GM03348 (cell line): ENCODE data around the gene NR3C1.

Source experiments
- DNase-seq: peaks from one replicate; pipeline ENCODE4 v3.0.0; 2012; ENCODE audit warnings: low spot score

The NR3C1 gene

DNA sequence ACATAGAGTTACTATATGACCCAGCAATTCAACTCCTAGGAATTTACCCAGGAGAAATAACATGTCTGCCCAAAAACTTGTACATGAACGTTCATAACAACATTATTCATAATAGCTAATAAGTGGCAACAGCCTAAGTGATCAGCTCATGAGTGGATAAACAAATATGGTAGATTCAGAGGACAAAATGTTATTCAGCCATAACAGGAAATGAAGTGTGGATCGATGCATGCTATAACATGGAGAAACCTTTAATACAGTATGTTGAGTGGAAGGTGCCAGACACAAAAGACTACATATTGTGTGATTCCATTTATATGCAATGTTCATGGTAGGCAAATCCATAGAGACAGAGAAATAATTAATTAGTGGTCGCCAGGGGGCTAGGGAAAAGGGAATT, 22.3 kb upstream of the NR3C1 start:
- no peak for DNase-seq

DNA sequence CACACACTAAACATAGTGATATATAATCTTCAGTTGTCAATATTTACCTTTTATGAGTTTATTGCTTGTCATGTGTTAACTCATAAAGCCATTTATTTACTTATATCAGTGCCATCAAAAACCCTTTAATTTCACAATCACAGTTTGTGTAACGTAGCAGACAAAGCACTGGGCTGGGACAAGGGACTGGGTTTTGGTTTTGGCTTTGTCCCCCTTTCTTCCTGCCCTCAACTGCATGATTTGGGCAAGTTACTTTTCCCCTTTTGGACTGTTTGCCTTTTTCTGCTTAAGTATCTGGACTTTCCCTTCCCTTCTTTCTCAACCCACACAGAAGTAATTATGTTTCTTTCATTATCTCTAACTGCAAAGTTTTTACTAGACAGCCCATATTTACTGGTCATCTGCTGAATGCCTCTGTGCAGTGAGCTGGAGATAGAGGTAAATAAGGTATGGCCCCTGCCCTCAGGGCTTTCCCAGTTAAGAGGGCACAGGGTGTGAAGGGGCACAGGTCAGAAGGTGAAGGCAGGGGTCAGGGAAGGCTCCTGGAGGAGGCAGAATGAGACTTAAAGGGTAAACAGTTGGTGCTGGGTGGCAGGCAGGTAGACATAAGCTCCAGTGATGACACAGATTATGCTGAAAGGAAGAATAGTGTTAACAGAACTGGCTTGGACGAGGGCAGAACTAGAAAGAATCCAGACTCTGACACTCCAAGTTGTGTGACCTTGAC, 14.8 kb upstream of the NR3C1 start:
- DNase-seq, result no peak

DNA sequence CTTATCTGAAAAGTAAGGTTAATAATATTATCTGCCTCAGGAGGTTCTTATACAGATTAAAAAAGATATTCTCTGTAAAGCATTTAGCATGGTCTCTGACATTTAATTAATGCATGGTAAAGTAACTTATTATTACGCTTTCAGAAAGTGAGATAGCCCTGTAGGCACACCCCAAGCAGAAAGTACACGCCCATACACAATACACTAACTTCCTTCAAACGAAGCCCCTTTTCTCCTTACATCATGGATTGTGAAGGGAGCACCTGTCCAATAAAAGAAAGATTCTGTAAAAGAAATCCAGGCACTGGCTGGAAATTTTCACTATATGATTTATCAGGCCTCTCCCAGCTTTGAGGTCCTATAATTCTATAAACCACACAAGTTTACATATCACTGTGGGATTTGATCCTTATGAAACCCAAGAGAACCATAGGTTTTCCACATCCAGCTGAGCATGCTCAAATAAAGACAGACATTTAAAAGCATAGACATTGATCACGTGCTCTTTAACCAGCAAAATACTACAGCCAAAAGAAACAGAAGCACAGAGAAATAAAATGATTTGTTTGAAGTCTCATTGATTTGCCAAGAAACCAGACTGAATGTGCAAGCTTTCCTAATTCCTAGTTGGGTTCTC, 14.1 kb upstream of the NR3C1 start:
- DNase-seq, result no peak

DNA sequence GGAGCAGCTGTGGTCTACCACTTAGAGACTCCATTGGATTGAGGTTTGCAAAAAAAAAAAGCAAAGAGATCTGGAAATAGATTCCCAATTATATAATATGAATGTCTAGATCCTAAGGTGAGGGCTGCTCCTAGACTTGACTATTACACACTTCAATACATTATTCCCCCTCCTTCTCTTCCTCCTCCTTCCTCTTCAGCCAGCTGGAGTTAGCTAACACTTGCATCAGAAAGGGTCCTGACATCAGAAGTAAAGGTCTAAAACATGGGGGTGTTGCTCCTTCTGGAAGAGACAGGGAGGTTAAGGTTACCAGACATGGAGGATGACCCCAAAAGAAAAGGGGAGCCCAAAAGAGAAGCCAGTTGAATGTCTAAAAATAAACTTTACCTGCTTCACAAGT, 12.9 kb upstream of the NR3C1 start:
- no peak for DNase-seq

DNA sequence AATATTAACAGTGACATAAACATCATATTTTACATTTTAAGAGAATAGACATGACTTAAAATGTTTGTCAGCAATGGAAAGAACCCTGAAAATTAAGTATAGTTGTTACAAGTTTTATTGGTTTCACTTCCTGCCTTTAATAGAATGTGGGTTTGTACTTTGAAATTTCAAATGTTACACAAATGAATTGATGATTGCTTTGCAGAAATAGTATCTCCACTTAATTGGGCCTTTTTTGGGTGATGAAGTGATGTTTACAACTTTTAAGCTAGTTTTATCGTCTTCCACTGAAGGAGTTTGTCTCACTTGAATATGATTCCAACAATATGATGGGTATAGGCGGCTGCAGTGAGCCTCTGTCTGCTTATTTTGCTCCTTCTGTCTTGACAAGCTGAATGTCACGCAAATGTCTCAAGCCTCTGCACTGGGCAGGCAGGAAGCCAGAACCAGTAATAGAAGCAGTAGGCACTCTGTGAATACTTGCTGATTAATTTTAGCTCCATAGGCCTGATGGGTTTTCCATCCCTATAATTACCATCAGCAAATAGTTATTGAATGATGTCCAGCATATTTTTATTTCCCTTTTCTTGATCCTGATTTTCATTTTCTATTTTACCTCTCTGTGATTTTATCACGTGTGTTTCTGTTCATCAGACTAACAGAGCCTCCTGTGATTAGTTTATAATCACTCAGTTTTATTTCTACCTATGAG, 10.6 kb upstream of the NR3C1 start:
- DNase-seq, result no peak

DNA sequence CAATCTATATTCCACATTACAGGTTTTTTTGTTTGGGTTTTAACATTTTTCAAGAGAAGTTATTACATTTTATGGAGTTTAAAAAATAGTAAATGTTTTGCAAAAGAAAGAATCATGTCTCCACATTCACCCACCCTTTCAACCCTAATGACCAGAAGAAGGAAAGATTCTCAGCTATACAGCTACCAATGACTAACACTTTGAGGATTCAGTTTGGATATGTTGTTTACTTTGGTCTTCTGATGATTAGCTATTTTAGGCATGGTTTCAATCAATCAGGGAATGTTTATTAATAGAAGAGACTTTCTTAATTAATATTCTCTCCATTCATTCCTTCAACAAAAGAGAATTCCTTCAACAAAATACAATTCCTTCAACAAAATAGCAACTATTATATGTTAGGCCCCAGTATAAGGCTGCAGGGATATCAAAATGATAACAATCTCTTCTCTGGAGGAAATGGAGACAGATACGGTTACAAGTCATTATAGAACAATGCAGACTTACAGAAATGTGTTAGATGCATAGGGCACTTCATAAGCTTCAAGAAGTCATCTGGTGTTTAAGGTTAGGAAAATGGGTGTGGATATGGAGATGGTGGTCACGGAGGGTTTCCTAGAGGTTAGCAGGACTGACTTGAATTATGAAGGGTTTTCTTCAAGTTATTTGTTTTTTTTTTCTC, 9.3 kb upstream of the NR3C1 start:
- no peak for DNase-seq

DNA sequence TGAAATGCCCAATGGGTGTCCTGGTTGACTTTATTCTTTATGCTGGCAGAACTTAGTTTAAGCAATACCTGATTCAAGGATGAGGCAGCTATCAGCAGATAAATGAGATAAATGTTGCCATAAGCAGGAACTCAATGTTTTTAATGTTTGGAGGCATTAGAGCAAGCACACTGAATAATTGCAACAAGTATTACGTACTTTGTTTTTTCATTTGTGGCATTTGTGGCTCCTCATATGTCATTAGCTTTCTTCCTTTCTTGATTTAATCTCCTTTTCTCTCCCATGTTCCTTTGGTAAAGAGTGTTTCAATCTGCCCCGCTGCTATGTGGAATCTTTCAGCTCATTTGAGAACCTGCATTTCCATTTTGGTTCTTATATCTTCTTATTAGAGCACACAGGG, 6.4 kb upstream of the NR3C1 start:
- DNase-seq, result no peak

DNA sequence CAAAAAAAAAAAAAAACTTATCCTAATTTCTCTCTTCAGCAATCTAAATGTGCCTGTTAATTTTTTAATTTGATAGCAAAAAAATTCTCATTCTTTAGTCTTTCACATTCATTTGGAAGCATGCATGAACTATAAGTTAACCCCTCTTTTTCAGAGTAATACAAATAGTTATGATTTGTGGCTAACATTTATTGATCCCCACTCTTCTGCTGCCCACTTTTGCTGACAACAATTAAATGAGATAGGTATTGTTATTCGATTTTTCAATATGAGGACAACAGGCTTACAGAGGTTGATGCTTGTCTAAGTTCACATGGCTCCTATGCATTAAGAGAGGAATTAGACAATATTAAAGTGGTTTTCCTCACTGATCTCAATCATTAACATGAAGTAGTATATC, 2.9 kb upstream of the NR3C1 start:
- DNase-seq, result no peak

DNA sequence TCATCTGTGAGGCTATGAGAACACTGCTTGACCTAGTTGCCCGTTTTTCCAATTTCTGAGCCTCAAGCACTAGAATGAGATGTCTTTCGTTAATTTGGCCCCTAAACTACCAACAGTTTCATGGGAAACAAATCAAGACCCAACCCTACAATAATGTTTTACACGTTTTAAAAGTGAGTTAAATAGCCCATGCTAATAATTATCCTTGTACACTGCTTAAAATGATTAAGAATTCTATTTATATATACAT, 2.3 kb upstream of the NR3C1 start:
- no peak for DNase-seq

DNA sequence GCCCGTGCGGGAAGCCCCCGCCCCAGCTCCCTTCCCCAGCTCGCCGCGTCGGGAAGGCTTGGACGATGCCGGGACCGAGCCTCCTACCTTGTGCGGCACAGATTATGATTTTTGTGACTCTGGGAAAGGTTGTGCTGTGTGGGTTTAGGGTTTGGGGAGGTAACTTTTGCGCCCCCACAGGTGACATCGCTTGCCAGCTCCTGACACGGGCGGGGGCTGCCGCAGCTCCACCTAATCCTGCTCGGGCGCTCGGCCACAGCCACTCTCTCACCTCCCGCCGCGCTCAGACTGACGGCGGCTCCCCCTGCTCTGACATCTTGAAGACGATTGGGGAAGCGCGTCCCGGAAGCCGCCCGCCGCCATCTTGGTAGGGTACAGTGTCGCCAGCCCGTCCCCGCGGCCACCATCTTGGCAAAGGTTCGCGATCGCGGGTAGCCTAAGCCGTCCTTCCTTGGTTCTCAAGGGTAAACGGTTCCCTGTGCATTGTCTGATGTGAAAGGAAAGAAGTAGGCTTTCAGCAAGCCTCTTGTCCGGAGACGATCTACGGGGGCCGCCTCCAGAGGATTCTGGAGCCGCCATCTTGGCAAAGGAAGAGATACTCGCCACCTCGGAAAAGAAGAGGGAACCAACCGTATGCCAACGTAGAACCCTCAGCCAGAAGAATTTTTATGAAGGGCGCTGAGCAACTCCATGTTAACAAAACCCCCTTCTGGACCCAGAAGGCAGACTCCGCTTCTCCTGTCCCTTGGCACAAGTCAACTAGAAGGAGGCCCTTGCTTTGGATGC, 1.8 kb upstream of the NR3C1 start:
- peak; percentile 80 for DNase-seq

DNA sequence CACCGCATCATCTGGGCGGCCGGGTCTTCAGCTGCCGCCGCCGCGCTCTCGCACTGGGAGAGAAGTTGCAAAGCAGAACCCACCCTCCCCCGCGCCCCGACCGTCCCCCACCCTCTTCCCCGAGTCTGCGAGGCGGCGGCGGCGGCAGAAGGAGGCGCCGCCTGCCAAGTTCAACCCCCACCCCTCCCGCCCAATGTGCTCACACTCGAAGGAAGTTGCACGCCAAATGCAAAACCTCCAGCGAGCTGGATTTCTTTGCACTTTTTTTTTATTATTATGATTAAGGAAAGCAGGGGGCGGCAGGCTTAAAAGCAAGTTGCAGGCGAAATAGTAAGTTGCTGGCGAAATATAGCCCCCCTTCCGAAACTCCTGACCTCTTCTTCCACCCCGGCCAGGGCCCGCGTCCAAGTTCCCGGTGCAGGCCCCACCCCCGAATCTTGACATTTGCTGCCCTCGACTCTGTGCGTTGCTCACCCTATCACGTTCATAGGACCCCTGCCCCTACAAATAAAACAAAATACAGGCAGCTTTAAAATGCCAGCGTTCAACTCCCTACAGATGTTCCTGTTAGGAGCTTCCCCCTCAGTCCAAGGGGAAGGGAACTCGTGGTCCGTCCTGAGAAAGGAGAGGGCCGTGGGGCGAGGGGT, 1.1 kb upstream of the NR3C1 start:
- DNase-seq, result peak; percentile 89

DNA sequence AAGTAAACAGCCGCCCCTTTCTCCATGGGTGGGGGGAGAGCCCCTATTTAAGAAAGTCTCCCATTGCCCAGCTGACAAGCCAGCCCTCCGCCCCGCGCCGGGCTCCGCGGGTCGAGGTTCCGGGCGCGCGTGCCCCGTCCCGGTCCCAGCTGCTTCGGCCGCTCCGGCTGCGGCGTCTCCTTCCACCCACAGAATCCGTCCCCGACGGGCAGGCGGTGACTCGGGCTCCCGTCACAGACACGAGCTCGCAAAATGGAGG, 223 bp downstream of the NR3C1 start:
- DNase-seq, result no peak

DNA sequence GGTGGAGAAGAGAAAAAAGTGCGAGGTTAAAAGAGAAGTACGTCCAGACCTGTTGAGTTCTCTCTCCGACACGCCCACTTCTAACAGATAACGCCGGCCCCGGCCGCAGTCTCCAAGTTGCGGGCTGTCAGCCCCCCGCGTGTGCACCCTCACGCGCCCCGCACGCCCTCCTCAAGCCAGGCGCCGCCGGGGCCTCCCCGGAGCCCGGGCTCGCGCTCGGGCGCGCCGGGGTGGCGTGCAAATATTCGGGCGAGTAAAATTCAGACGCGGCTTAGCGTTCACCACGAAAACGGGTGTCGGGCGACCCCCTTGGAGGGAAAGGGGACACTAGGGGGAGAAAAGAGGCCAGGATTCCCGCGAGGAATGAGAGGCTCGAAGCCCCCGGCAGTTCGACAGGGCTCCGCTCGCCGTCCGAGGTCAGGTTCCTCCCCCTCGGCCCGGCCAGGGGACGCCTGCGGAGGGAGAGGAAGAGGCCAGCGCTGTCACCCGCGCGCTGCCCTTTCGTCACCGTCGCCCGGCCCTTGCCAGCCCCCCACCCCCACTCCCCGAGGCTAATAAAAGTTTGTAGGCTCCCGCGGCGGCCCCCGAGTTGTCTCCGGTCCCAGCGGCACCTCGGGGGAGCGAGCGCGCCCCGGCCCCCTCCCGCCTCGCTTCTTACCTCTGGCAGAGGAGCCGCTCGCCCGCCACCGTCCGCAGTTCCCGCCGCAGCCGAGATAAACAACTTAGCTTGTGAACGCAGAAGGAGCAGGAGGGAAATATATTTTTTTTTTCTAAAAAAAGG, 743 bp downstream of the NR3C1 start:
- DNase-seq, result peak; percentile 51

DNA sequence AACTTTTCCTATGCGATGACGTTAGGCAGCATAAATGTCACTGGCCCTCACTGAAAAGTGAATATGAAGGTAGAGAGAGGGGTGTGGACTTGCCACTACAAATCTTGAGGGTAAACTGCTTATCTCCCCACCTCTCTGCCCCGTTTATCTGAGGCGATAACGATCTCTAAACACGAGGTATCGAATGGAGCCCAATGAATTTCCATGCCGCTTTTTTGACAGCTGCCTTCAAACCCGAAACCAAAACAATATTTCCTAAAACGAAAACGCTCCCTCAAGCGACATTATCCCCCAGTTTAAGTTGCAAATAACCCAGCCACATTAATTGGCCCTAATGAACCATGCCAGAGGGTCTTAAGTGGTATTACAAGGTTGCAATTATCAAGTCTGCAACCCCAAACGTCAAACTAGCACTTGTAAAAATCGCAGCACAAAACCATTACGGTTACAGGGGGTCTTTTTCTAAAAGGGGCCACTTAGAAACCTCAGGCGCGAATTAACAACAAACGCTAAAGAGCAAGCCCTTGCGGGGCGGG, 1.4 kb downstream of the NR3C1 start:
- DNase-seq, result no peak

DNA sequence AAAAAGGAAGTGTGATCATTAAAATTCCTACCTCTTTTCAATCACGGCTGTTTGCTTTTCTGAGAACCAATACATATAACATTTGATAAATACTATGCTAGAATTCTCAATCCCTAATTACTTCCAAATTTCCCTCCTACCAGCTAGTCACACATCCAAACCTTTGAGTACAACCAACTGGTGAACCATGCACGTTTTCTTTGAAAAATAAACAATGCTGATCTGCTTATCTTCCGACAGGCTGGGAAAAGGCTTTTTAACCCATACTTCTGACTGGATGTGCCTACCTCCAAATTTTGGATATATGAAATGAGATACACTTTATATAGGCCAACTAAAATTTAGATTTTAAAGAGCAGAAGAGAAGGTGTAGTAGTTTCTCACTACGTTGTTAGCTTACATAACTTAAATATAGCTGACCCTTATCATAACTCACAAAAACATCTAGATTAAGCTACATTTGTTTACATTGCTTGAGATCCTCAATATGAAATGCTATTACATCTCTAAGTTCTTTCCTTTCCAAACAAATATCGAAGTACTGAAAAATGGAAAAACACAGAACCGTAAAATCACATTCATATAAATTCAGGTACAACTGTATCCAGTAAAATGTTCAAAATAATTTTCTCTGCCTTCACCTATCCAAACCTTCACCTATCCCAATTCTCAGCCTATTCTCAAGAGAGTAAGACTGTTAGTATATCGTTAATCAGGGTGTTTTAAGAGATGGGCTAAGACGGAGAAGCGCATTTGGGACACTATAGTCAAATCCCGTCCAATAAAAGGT, 2.1 kb downstream of the NR3C1 start:
- DNase-seq, result no peak

DNA sequence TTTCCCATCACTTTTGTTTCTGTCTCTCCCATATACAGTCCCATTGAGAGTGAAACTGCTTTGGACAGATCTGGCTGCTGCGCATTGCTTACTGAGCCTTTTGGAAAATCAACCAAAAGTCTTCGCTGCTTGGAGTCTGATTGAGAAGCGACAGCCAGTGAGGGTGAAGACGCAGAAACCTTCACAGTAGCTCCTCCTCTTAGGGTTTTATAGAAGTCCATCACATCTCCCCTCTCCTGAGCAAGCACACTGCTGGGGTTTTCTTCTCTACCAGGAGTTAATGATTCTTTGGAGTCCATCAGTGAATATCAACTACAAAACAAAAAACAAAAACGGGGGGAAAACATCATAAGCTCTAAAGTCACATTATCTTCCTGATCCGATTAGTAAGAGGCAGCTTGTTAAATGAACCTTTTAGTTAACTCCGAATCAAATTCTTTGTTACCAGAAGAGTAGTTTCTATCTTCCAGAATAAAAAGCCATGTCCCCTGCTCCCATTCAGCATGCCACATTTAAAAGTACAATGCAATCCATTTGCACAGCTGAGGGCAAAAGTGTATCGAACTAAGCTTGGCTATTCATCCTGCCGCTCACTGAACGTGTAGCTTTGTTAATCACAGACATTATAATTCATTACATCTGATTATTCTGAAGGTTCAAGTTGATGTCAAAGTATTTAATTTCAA, 2.8 kb downstream of the NR3C1 start:
- DNase-seq, result peak; percentile 26

DNA sequence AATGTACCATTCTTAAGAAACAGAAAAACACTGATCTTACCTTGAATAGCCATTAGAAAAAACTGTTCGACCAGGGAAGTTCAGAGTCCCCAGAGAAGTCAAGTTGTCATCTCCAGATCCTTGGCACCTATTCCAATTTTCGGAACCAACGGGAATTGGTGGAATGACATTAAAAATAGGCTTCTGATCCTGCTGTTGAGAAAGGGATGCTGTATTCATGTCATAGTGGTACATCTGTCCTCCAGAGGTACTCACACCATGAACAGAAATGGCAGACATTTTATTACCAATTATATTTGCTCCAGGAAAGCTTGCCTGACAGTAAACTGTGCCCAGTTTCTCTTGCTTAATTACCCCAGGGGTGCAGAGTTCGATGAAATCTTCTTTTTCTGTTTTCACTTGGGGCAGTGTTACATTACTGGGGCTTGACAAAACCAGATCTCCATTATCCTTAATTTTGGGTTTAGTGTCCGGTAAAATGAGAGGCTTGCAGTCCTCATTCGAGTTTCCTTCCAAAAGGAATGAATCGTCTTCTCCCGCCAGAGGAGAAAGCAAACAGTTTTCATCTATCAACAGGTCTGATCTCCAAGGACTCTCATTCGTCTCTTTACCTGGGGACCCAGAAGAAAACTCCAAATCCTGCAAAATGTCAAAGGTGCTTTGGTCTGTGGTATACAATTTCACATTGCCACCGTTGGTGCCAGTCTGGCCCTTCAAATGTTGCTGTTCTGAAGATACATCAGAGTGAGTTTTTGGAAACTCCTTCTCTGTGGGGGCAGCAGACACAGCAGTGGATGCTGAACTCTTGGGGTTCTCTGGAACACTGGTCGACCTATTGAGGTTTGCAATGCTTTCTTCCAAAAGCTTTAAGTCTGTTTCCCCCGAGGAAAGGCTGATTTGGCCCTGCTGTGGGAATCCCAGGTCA, 3.6 kb downstream of the NR3C1 start:
- no peak for DNase-seq

DNA sequence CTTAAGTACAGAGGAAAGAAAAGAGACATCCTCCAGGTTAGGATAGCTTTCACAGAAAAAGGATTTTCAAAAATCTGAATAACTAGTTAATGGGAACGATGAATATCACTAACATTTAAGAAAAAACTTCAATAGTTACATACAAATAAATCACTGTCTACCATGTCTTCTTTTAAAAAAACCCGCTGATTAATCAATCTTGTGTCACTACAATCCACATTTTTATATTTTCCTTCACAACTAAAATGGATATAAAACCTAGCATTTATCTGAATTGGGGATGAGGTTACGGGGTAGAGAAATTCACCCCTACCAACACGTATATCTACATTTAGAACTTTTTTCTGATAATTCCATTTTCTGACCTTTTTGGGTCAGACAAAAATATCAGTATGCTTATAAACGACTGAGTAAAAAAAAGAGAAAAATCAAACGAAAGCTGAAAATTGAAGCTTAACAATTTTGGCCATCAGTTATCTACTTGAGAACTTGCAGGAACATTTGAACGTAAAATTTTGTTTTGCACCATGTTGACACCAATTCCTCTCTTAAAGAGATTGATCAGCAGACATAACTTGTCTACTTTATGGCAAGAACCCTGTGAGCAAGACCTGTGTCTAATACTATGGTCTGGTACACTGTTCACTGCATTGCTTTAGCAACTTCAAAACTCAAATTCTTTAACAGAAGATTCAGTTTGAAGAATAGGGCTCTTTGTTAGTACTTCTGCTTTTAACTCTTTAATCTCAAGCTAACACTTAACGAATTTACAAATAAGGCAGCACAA, 4.8 kb downstream of the NR3C1 start:
- no peak for DNase-seq
